Measurements from ENCODE around the gene CACNG5. TPM values are rescaled to one million over a fixed set of nuclear protein-coding genes. Genes with fewer than 3 reads are reported as not detected.

The CACNG5 gene
- total and polyA plus RNA-seq, 12 donors = not detected

- Histone ChIP-seq H3K9me3 (no peaks in the 10 kb centered on the region), H3K36me3 (peaks cover 0 to 13% (median 0%) of the 10 kb centered on the region in 9 donors)
- no peak for ATAC-seq
Observed at GRCh38 chr17:66789961-66790437, 44.9 kb upstream of the CACNG5 start.

GRCh38 chr17:66790501-66791061 lies 44.3 kb upstream of the CACNG5 start:
- WGBS, 2 donors = 85 to 88% methylated on average over 11 of the region's 11 CpGs

More at GRCh38 chr17:66789961-66790437, 44.9 kb upstream of the CACNG5 start:
- Histone ChIP-seq H3K4me3 (no peak overlapping the region), H3K27me3 (no peaks in the 10 kb centered on the region), H3K4me1 (peaks cover 0 to 36% (median 13%) of the 10 kb centered on the region in 9 donors), H3K27ac (no peak overlapping the region)
- intact Hi-C loops (cut with DNase I) = no loop called here
- no peak for TF ChIP-seq CTCF (IDR thresholded peaks at IDR 0.05)
- DNase-seq = no peak
- WGBS, 2 donors = 62 to 77% methylated on average over 7 of the region's 7 CpGs

GRCh38 chr17:66791347-66791746 lies 43.6 kb upstream of the CACNG5 start:
- Histone ChIP-seq H3K27ac (peak overlapping the region in 1 of 10 donors; percentile 49), H3K36me3 (peaks cover 0 to 13% (median 0%) of the 10 kb centered on the region in 9 donors), H3K9me3 (no peaks in the 10 kb centered on the region), H3K27me3 (no peaks in the 10 kb centered on the region), H3K4me1 (peaks cover 0 to 36% (median 13%) of the 10 kb centered on the region in 9 donors), H3K4me3 (no peak overlapping the region)
- 63 to 65% methylated on average over 15 of the region's 15 CpGs for WGBS, 2 donors
- DNase-seq (no peak), ATAC-seq (peak in 6 of 8 donors; percentile 26 to 74 (median 48))
- intact Hi-C loops (cut with DNase I) = no loop called here
- no peak for TF ChIP-seq CTCF (IDR thresholded peaks at IDR 0.05)

More at GRCh38 chr17:66790501-66791061, 44.3 kb upstream of the CACNG5 start:
- no peaks in the 10 kb centered on the region for H3K9me3 ChIP-seq
- no peaks in the 10 kb centered on the region for H3K27me3 ChIP-seq
- intact Hi-C loops (cut with DNase I) = no loop called here
- H3K27ac ChIP-seq = no peak overlapping the region
- ATAC-seq = no peak
- no peak overlapping the region for H3K4me3 ChIP-seq
- peaks cover 0 to 13% (median 0%) of the 10 kb centered on the region in 9 donors for H3K36me3 ChIP-seq
- no peak for TF ChIP-seq CTCF (IDR thresholded peaks at IDR 0.05)
- DNase-seq = no peak
- peaks cover 0 to 36% (median 13%) of the 10 kb centered on the region in 9 donors for H3K4me1 ChIP-seq

- H3K27ac ChIP-seq = no peak overlapping the region
- no peak for TF ChIP-seq CTCF (IDR thresholded peaks at IDR 0.05)
- H3K36me3 ChIP-seq = peaks cover 0 to 8% (median 0%) of the 10 kb centered on the region in 9 donors
- no peak overlapping the region for H3K4me3 ChIP-seq
- 89 to 94% methylated on average over 3 of the region's 3 CpGs for WGBS, 2 donors
- H3K4me1 ChIP-seq = peaks cover 0 to 21% (median 7%) of the 10 kb centered on the region in 9 donors
- ATAC-seq = no peak
- no peaks in the 10 kb centered on the region for H3K27me3 ChIP-seq
- intact Hi-C loops (cut with DNase I) = no loop called here
- no peaks in the 10 kb centered on the region for H3K9me3 ChIP-seq
- DNase-seq = no peak
Observed at GRCh38 chr17:66793814-66794213, 41.1 kb upstream of the CACNG5 start.
